ENCODE data around the gene LHFPL6. TPM values are rescaled to one million over a fixed set of nuclear protein-coding genes. Genes with fewer than 3 reads are reported as not detected.
"Not testable (repeated sequence)": the region's sequence is repeated elsewhere in the genome, so short reads cannot be mapped to it uniquely, and the experiment has no call there.

The LHFPL6 gene
- total RNA-seq, 2 experiments from 2014 or later = 2.6 TPM; not detected in 1

- no peak for DNase-seq
- no peak for ATAC-seq
- Mint-ChIP-seq H3K27me3 (peaks cover 5% of the 10 kb centered on the region), H3K9me3 (ENCODE audit: low read depth) (no peaks in the 10 kb centered on the region), H3K4me1 (no peaks in the 10 kb centered on the region), H3K27ac (no peak overlapping the region), H3K36me3 (no peaks in the 10 kb centered on the region), H3K4me3 (no peak overlapping the region)
- CTCF ChIA-PET = no interaction called here
Measured at GRCh38 chr13:39353988-39354387, 249.0 kb downstream of the LHFPL6 start.

- CTCF ChIA-PET = no interaction called here
- H3K4me3 Mint-ChIP-seq = no peak overlapping the region
- H3K27me3 Mint-ChIP-seq = peaks cover 4% of the 10 kb centered on the region
Measured at GRCh38 chr13:39350461-39350881, 252.5 kb downstream of the LHFPL6 start.

DNA sequence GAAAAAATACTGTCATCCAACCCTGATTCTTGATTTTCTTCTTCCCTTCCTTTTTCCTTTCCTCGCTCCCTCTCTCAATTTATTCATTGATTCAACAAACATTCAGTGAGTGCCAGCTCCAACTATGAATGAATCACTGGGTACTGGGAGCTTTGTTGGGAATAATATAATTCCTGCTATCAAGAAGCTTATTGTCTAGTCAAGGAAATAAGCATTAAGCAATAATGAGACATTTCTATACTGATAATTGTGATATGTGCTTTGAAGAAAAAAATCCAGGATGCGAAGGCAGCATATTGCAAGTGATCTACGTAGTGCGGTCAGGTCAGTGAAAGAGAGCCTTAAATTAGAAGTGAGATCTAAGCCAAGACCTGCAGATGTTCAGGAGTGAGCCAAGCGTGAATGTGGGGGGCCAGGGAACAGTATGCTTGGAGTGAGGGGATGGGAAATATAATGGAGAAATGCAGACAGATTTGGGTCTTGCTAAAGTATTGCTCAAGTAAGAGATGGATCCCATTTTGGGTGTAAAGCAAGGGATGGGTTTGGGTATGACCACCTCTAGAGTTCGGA lies 253.5 kb downstream of the LHFPL6 start:
- Mint-ChIP-seq H3K4me1 (no peaks in the 10 kb centered on the region), H3K9me3 (ENCODE audit: low read depth) (no peaks in the 10 kb centered on the region)
- CTCF ChIA-PET = no interaction called here

More at GRCh38 chr13:39350461-39350881, 252.5 kb downstream of the LHFPL6 start:
- no peak for DNase-seq
- H3K4me1 Mint-ChIP-seq = no peaks in the 10 kb centered on the region
- no peak overlapping the region for H3K27ac Mint-ChIP-seq
- no peak for ATAC-seq
- H3K9me3 Mint-ChIP-seq (ENCODE audit: low read depth) = no peaks in the 10 kb centered on the region
- no peaks in the 10 kb centered on the region for H3K36me3 Mint-ChIP-seq

DNA sequence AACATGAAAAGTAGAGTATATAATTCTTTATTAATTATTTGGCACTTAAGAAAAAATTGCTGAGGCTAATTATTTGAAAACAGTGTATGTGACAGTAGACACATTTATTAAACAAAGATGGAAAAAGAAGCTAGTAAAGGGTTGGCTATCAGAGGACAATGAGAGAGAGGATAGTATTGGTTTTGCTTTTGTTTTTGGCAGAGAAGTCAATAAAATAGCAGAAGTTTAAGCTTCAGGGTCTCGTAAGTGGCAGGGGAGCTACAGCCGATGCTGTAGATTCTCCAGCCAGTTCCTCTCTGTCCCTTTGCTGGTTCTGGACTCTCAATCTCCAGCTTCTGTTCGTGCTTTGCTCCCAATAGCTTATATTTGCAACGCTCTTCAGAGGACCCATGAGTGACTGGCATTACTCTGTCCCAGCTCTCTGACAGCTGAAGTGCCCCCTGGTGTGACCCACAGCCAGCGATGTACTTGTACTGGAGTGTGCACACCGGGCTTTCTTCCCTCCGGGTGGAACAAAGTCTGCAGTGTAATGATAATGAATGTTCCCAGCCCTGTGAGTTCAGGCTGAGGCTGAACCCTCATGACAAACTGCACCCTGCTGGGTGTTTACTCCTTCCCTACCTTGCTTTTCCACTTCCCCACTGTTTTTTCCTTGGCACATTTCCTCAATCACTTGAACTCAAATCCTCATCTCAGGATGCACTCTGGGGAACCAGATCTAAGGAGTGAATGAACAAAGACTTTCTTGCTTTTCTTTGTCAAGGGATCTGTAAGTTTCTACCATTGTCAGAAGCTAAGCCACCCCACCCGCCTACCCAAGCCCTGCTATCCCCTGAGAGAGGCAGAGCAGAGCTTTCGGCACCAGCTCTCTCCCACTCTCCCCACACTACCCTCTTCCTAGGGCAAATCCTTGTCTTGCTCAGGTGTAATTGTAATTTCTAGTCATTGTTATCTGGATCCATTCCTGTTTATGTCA lies 254.8 kb downstream of the LHFPL6 start:
- Mint-ChIP-seq H3K9me3 (ENCODE audit: low read depth) (no peaks in the 10 kb centered on the region), H3K4me1 (no peaks in the 10 kb centered on the region), H3K4me3 (no peak overlapping the region), H3K27me3 (peaks cover 2% of the 10 kb centered on the region), H3K36me3 (no peaks in the 10 kb centered on the region), H3K27ac (no peak overlapping the region)
- CTCF ChIA-PET = no interaction called here
- DNase-seq (no peak), ATAC-seq (no peak)

More for the DNA sequence above, 253.5 kb downstream of the LHFPL6 start:
- DNase-seq = no peak
- ATAC-seq = no peak
- H3K4me3 Mint-ChIP-seq = no peak overlapping the region
- H3K27me3 Mint-ChIP-seq = peaks cover 4% of the 10 kb centered on the region
- H3K27ac Mint-ChIP-seq = no peak overlapping the region
- no peaks in the 10 kb centered on the region for H3K36me3 Mint-ChIP-seq

GRCh38 chr13:39345982-39346381 lies 257.0 kb downstream of the LHFPL6 start:
- CTCF ChIA-PET = no interaction called here
- Mint-ChIP-seq H3K4me3 (no peak overlapping the region), H3K4me1 (no peaks in the 10 kb centered on the region), H3K27ac (no peak overlapping the region), H3K9me3 (ENCODE audit: low read depth) (no peaks in the 10 kb centered on the region), H3K27me3 (peaks cover 2% of the 10 kb centered on the region), H3K36me3 (no peaks in the 10 kb centered on the region)
- ATAC-seq (no peak), DNase-seq (no peak)

DNA sequence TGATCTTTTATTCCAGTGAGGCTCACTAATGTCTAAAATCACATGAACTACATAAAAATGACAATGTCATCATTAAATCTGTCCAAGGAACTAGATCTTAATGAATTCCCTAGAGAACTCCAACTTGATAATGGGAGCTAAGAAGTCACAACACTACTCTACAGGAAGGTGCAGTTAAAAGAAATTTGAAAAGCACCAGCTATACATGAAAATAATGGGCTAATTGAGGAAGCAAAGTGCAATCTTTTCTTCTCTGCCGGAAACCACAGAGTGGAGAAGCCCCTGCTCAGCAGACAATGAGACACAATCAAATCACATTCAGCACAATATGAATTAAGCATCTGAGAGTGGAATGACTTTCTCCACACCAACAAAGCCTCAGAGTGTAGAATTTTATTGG lies 261.7 kb downstream of the LHFPL6 start:
- CTCF ChIA-PET = no interaction called here
- Mint-ChIP-seq H3K27me3 (no peaks in the 10 kb centered on the region), H3K4me3 (no peak overlapping the region), H3K36me3 (no peaks in the 10 kb centered on the region), H3K27ac (no peak overlapping the region), H3K4me1 (no peaks in the 10 kb centered on the region), H3K9me3 (ENCODE audit: low read depth) (no peaks in the 10 kb centered on the region)
- DNase-seq = no peak
- no peak for ATAC-seq

- CTCF ChIA-PET; H3K27me3 Mint-ChIP-seq; ATAC-seq; H3K4me3 Mint-ChIP-seq; H3K9me3 Mint-ChIP-seq (ENCODE audit: low read depth); DNase-seq; H3K4me1 Mint-ChIP-seq; H3K27ac Mint-ChIP-seq; H3K36me3 Mint-ChIP-seq: not testable (repeated sequence)
Measured at GRCh38 chr13:39338114-39338513, 264.9 kb downstream of the LHFPL6 start.

DNA sequence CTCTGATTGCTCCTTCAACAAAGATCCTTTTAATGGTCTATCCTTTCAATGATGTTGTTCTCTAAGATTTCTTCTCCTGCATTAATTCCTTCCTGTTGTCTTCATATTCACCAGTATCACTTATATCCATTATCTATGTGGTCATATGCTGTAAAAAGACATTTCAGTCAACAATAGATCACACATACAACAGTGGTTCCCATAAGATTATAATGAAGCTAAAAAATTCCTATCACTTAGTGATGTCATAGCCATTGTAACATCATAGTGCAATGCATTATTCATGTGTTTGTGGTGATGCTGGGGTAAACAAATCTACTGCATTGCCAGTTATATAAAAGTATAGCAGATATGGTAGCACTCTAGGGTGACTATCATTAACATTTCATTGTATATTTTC lies 266.1 kb downstream of the LHFPL6 start:
- CTCF ChIA-PET = no interaction called here
- H3K9me3 Mint-ChIP-seq (ENCODE audit: low read depth) = no peaks in the 10 kb centered on the region
- no peaks in the 10 kb centered on the region for H3K4me1 Mint-ChIP-seq
- H3K36me3 Mint-ChIP-seq = no peaks in the 10 kb centered on the region
- no peak for DNase-seq
- H3K27ac Mint-ChIP-seq = no peak overlapping the region
- no peak overlapping the region for H3K4me3 Mint-ChIP-seq
- H3K27me3 Mint-ChIP-seq = no peaks in the 10 kb centered on the region
- no peak for ATAC-seq

GRCh38 chr13:39336207-39336606 lies 266.8 kb downstream of the LHFPL6 start:
- no peak overlapping the region for H3K4me3 Mint-ChIP-seq
- H3K27me3 Mint-ChIP-seq = no peaks in the 10 kb centered on the region
- H3K4me1 Mint-ChIP-seq = no peaks in the 10 kb centered on the region
- H3K9me3 Mint-ChIP-seq (ENCODE audit: low read depth) = no peaks in the 10 kb centered on the region
- no peak for ATAC-seq
- no peaks in the 10 kb centered on the region for H3K36me3 Mint-ChIP-seq
- H3K27ac Mint-ChIP-seq = no peak overlapping the region
- CTCF ChIA-PET = no interaction called here
- no peak for DNase-seq

- Mint-ChIP-seq H3K27me3 (no peaks in the 10 kb centered on the region), H3K27ac (no peak overlapping the region), H3K36me3 (no peaks in the 10 kb centered on the region), H3K4me3 (no peak overlapping the region), H3K9me3 (ENCODE audit: low read depth) (no peaks in the 10 kb centered on the region), H3K4me1 (no peaks in the 10 kb centered on the region)
- ATAC-seq (no peak), DNase-seq (no peak)
- CTCF ChIA-PET = no interaction called here
Measured at GRCh38 chr13:39335721-39336120, 267.3 kb downstream of the LHFPL6 start.

- H3K9me3 Mint-ChIP-seq (ENCODE audit: low read depth) = no peaks in the 10 kb centered on the region
- H3K4me3 Mint-ChIP-seq = no peak overlapping the region
- ATAC-seq (no peak), DNase-seq (no peak)
- no peaks in the 10 kb centered on the region for H3K4me1 Mint-ChIP-seq
- H3K27ac Mint-ChIP-seq = no peak overlapping the region
- H3K36me3 Mint-ChIP-seq = no peaks in the 10 kb centered on the region
- H3K27me3 Mint-ChIP-seq = no peaks in the 10 kb centered on the region
- CTCF ChIA-PET = no interaction called here
Measured at GRCh38 chr13:39330504-39330903, 272.5 kb downstream of the LHFPL6 start.

DNA sequence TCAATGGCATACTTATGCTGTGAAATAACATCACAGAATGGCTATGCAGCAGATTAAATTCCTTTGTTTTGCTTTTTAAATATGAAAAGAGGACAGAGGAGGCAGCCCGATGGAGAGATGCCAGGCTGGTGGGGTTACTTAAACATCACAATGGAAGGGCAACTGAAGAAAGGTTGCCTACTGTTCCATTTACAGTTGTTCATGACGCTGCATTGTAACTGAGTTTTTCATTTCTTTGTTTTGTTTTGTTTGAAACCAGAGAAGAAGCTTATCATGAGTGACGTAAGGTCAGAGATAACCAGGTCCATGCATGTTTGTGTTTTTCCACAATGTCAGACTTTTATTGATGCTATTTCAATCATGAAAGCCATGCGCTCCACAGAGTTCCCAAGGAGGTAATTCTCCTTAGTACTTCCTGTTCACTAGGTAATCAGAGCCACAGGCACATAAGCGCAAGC lies 273.8 kb downstream of the LHFPL6 start:
- ATAC-seq = no peak
- Mint-ChIP-seq H3K36me3 (no peaks in the 10 kb centered on the region), H3K4me3 (no peak overlapping the region), H3K4me1 (no peaks in the 10 kb centered on the region), H3K27ac (no peak overlapping the region), H3K9me3 (ENCODE audit: low read depth) (peaks cover 4% of the 10 kb centered on the region), H3K27me3 (no peaks in the 10 kb centered on the region)
- DNase-seq = no peak
- CTCF ChIA-PET = no interaction called here

DNA sequence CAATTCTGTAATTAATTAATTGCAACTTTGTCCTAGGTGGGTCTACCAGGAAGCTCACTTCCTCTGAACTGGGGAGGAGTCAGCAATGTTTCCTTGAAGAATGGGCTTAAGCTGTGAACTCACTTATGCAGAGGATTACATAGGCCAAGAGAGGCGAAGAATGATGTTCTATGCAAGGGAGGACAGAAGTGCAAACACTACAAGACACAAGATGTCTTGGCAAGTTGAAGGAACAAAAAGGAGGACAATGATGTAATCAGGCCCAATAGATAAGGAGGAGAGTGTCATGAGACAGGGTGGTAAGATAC lies 275.9 kb downstream of the LHFPL6 start:
- Mint-ChIP-seq H3K9me3 (ENCODE audit: low read depth) (peaks cover 4% of the 10 kb centered on the region), H3K27me3 (no peaks in the 10 kb centered on the region), H3K4me1 (no peaks in the 10 kb centered on the region), H3K4me3 (no peak overlapping the region), H3K36me3 (no peaks in the 10 kb centered on the region), H3K27ac (no peak overlapping the region)
- no peak for ATAC-seq
- CTCF ChIA-PET = no interaction called here
- no peak for DNase-seq

DNA sequence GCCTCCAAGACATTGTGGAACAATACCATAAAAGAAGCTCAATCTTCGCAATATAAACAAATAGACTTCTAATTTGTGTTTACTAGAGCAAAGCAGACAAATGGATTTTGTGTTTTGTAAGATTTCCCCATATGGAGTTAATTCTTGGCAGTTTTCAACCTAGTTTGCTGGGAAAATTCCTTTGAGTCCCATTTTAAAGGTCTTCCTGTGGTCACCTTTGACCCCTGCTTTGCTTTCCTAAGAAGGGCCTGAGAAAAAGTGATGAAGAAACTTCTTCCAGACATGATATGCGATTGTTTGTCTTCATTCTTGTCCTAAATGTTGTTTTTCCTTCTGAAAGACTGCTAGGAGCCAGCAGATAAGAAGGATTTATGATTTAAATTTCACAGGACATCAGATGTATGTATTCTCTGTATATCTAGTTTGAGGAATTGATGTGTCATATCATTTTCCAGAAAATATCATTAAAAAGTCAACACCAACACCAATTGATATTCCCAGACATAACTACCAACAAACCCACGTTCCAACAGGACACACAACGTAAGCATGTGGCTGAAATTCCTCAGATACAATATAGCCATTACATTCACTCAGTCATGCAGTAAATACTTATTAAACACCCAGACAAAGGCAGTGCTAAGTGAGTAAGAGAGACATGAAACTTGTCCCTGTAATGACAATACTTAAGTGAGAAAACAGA lies 276.4 kb downstream of the LHFPL6 start:
- H3K36me3 Mint-ChIP-seq = no peaks in the 10 kb centered on the region

More for the DNA sequence above, 276.4 kb downstream of the LHFPL6 start:
- DNase-seq (no peak), ATAC-seq (no peak)
- Mint-ChIP-seq H3K27me3 (no peaks in the 10 kb centered on the region), H3K4me1 (no peaks in the 10 kb centered on the region), H3K9me3 (ENCODE audit: low read depth) (peaks cover 4% of the 10 kb centered on the region), H3K4me3 (no peak overlapping the region), H3K27ac (no peak overlapping the region)
- CTCF ChIA-PET = no interaction called here
